ENCODE results near the gene KMT5C.

DNA sequence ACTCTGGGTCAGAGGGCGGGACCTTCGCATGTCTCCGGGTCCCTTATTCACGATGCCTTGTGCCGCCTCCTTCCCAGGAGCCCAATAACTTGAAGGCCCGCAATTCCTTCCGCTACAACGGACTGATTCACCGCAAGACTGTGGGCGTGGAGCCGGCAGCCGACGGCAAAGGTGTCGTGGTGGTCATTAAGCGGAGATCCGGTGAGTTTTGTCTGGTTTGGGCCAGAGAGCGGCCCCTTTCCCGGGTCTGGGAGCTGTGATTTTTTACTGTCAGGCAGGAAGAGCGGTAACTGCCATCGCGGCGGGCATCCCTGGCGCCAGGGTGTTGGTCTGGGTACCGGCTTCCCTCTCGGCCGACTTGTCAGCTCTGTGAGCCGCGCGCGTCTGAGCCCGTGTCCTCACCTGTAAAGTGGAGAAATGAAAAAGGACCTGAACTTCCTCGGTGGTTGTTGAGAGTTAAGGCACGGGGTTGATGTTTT lies 46.9 kb downstream of the KMT5C start:
- TF ChIP-seq, protein P1, sequence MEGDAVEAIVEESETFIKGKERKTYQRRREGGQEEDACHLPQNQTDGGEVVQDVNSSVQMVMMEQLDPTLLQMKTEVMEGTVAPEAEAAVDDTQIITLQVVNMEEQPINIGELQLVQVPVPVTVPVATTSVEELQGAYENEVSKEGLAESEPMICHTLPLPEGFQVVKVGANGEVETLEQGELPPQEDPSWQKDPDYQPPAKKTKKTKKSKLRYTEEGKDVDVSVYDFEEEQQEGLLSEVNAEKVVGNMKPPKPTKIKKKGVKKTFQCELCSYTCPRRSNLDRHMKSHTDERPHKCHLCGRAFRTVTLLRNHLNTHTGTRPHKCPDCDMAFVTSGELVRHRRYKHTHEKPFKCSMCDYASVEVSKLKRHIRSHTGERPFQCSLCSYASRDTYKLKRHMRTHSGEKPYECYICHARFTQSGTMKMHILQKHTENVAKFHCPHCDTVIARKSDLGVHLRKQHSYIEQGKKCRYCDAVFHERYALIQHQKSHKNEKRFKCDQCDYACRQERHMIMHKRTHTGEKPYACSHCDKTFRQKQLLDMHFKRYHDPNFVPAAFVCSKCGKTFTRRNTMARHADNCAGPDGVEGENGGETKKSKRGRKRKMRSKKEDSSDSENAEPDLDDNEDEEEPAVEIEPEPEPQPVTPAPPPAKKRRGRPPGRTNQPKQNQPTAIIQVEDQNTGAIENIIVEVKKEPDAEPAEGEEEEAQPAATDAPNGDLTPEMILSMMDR (IDR thresholded peaks at IDR 0.05): no peak
- no peak for TF ChIP-seq POLR2A (IDR thresholded peaks at IDR 0.05)
